Suprapubic skin (tissue), 3 donors: ENCODE results near the gene PRDX5.

Experiments used
- CTCF ChIP-seq, 2 donors: fragments of 200-600 bp in 1 of 2; fragments of 450-650 bp in 1 of 2; sonication (generic) in 1 of 2; IDR thresholded peaks; one replicate each; pipeline ENCODE4 v1.5.1; 2016 to 2019; ENCODE audit warnings: antibody characterized with exemption in 2 of 2, mild to moderate bottlenecking in 1 of 2, moderate library complexity in 1 of 2
- EP300 ChIP-seq: sonication (generic); formaldehyde crosslinking; IDR thresholded peaks from one replicate; pipeline ENCODE4 v1.6.1; 2017; ENCODE audit warnings: antibody characterized with exemption

DNA sequence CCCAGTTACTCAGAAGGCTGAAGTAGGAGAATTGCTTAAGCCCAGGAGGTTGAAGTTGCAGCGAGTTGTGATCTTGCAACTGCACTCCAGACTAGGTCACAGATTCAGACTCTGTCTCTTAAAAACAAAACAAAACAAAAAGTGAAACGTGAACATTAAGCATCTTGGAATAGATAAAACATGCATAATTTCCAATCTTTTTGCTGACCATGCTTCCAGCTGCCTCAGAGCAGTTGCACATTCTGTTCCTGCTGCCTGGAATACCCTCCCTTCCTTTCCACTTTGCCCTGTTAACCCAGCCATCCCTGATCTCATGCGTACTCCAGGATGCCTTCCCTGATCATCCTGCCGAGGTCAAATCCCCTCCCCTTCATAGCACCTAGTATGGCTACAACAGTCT, 21.4 kb downstream of the PRDX5 start:
- TF ChIP-seq CTCF (IDR thresholded peaks at IDR 0.05) (no peak), EP300 (no peak)
